T-helper 2 cell treated with Interferon-gamma antibody and Interleukin-4, amounts not matched to agents 5 μg/mL and 100 μg/mL, for 36 hours (primary cell): Measurements from ENCODE around the gene PLSCR3.
A peak's percentile ranks its signal among the peaks of the same experiment; 100 is the strongest.

Experiments
- DNase-seq: peaks from one replicate; pipeline ENCODE4 v3.0.0; 2021; ENCODE audit warnings: low spot score
- H3K27ac Mint-ChIP-seq: one replicate; pipeline ENCODE4 v1.8.0; 2021; ENCODE audit warnings: mild to moderate bottlenecking, mixed read lengths
- H3K27me3 Mint-ChIP-seq: one replicate; pipeline ENCODE4 v1.8.0; 2021; ENCODE audit warnings: low read depth, mixed read lengths
- H3K36me3 Mint-ChIP-seq: one replicate; pipeline ENCODE4 v1.8.0; 2021; ENCODE audit warnings: low read depth, mixed read lengths
- H3K4me1 Mint-ChIP-seq: one replicate; pipeline ENCODE4 v1.8.0; 2021; ENCODE audit warnings: low read depth, mixed read lengths
- H3K4me3 Mint-ChIP-seq: one replicate; pipeline ENCODE4 v1.8.0; 2022; ENCODE audit warnings: mild to moderate bottlenecking, moderate library complexity, mixed read lengths
- H3K9me3 Mint-ChIP-seq: one replicate; pipeline ENCODE4 v1.8.0; 2021; ENCODE audit warnings: mixed read lengths

The PLSCR3 gene

DNA sequence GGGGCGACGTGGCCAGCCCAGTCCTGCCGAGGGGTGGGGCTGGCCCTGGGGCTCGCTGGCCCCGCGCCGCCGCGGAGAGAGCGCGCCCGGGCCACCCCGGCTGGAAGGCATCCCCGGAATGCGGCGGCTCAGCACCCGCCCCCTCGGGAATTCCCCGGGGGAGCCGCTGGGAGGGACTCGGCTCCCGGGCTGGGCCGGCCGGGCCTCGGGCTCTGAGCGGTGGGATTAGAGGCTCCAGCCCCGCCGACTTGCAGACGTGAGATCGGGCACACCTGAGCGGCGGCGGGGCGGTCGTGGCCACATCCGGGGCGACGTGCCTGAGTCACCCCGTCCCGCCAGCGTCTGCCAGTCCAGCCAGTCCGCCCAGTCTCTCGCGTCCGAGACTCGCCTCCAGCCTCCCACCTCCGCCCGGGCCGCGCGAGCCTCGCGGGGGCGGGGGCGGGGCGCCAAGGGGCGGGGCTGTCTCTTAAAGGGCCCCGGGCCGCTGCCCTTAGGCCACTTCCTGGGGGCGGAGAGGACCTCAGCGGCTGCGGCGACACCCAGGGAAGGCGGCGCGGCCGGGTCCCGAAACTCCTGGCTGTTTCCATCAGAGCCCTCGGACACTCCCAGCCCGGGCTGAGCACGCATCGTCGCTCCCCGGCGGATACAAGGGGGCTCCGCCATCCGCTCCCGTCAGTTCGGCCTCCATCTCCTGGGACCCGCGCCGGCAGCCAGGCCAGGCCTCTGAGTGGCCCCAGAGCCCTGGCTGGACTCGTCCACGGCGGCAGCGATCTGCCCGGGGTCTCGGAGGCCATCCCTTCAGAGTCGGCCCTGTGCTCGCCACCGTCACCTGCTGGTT, 42.4 kb downstream of the PLSCR3 start, which contains the start of gene KCTD11:
TSS of gene KCTD11 (plus strand) at position 498 of the 838 bp plus-strand sequence.
- H3K27ac Mint-ChIP-seq, result peak within 1 kb of the TSS; percentile 76
- peak; percentile 90 for DNase-seq
- H3K36me3 Mint-ChIP-seq, result peaks cover 45% of the 10 kb centered on the region
- peaks cover 25% of the 10 kb centered on the region for H3K4me1 Mint-ChIP-seq
- peak within 1 kb of the TSS; percentile 80 for H3K4me3 Mint-ChIP-seq
- H3K9me3 Mint-ChIP-seq, result no peaks in the 10 kb centered on the region
- H3K27me3 Mint-ChIP-seq, result no peaks in the 10 kb centered on the region

DNA sequence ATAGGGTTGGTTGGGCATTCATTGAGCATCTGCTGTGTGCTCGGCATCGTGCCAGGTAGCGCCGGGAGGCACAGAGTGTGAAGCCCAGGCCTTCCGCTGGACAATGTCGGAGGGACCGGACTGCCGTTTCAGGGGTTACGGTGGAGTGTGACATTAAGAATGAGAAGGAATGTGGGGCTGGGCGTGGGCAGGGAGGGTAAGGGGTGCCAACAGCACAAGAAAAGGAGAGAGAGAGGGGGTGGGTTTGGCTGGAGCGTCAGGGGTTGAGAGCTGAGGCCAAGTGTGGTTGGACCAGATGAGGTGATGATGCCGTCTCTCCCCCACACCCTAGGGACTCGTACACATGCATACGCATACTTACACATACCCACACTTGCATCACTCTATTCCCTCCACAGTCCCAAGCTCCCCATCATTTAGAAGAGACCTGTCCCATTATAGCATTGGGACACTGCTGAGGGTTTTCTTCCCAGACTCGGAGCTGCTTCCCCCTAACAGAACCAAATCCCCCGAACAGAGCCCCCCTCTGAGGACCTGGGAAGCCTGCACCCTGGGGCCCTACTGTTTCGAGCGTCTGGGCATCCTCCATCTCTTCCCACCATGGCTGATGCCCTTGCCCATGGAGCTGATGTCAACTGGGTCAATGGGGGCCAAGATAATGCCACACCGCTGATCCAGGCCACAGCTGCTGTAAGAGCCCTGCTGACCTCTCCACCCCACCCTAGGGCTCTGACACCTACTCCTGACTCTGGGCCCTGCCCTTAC, 45.7 kb downstream of the PLSCR3 start:
- no peak for DNase-seq
- Mint-ChIP-seq H3K9me3 (no peaks in the 10 kb centered on the region), H3K4me1 (peaks cover 13% of the 10 kb centered on the region), H3K4me3 (no peak overlapping the region), H3K36me3 (peaks cover 64% of the 10 kb centered on the region), H3K27me3 (no peaks in the 10 kb centered on the region), H3K27ac (peak overlapping the region; percentile 55)

DNA sequence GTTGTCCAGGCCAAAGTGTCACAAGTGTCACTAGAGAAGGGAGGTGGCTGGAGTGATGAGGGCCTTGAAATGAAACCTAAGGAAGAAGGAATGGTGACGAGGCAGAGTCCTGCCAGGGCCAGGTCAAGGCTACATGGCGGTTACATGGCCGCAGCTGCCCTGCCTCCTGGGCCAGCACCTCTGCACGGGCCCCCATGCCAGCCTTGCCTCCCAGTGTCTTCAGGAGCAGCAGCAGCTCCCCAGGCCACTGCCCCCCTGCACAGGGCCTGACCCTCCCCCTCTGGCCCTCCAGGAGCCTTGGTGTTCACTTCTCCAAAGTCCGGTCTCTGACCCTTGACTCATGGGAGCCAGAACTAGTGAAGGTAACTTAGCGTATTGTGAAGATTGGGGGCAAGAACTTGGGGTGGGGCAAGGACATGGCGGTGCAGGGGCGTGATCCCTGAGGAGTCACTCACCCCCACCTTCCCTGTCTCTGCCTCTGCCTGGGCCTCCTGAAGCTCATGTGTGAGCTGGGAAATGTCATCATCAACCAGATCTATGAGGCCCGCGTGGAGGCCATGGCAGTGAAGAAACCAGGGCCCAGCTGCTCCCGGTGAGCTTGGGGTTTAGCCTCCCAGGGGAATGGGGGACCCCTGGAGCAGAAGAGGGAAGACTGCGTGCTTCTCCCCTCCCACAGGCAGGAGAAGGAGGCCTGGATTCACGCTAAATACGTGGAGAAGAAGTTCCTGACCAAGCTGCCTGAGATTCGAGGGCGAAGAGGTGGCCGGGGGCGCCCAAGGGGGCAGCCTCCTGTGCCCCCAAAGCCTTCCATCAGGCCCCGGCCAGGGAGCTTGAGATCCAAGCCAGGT, 46.5 kb downstream of the PLSCR3 start:
- no peaks in the 10 kb centered on the region for H3K27me3 Mint-ChIP-seq
- DNase-seq, result no peak
- H3K27ac Mint-ChIP-seq, result no peak overlapping the region
- H3K4me1 Mint-ChIP-seq, result peaks cover 13% of the 10 kb centered on the region
- peaks cover 65% of the 10 kb centered on the region for H3K36me3 Mint-ChIP-seq
- no peak overlapping the region for H3K4me3 Mint-ChIP-seq
- no peaks in the 10 kb centered on the region for H3K9me3 Mint-ChIP-seq

DNA sequence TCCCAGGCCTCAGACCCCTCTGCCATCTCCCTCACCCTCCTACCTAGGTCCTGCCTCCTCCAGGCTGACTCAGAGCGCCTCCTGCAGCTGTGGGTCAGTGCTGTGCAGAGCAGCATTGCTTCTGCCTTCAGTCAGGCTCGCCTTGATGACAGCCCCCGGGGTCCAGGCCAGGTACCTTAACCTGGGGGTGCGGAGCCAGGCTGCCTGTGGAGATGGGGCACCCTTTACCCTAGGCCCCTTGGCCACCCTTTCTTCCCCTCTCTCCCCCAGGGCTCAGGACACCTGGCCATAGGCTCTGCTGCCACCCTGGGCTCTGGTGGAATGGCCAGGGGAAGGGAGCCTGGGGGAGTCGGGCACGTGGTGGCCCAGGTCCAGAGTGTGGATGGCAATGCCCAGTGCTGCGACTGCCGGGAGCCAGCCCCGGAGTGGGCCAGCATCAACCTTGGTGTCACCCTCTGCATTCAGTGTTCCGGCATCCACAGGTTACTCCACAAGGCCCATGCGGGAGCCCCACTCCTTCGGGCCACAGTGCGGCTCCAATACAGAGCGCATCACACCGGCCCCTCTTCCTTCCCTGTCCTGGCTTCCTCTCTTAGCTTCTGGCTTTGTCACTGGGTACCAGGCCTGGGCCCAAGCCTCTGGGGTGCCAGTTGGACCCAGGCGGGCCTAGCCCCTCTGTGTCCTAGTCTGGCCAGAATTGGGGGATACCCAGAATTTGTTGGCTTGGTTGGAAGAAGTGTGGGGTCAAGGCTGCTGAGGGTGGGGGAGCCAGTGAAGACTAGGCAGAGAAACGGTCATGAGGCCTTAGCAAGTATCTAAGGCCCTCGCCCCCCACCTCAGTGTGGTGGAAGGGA, 47.3 kb downstream of the PLSCR3 start:
- H3K9me3 Mint-ChIP-seq, result no peaks in the 10 kb centered on the region
- H3K4me1 Mint-ChIP-seq, result peaks cover 7% of the 10 kb centered on the region
- no peak overlapping the region for H3K4me3 Mint-ChIP-seq
- H3K27me3 Mint-ChIP-seq, result no peaks in the 10 kb centered on the region
- DNase-seq, result no peak
- H3K27ac Mint-ChIP-seq, result peak overlapping the region; percentile 36
- H3K36me3 Mint-ChIP-seq, result peaks cover 61% of the 10 kb centered on the region

DNA sequence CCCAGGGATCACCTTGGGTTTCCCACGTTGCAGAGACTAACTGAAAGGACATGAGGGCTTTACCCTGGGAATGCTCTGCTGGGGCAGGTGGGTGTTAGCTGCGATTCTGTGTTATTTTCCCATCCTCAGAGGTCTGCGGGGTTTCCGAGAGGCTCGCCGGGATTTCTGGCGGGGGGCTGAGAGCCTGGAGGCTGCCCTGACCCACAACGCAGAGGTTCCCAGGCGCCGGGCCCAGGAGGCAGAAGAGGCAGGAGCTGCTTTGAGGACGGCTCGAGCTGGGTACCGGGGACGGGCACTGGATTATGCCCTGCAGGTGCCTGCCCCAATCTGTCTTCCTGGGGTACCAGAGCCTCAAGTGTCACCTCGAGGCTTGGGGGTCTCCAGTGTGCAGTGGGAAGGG, 51.1 kb downstream of the PLSCR3 start:
- H3K27ac Mint-ChIP-seq, result no peak overlapping the region
- H3K9me3 Mint-ChIP-seq, result no peaks in the 10 kb centered on the region
- no peaks in the 10 kb centered on the region for H3K27me3 Mint-ChIP-seq
- peaks cover 52% of the 10 kb centered on the region for H3K36me3 Mint-ChIP-seq
- no peak overlapping the region for H3K4me3 Mint-ChIP-seq
- DNase-seq, result no peak
- peaks cover 9% of the 10 kb centered on the region for H3K4me1 Mint-ChIP-seq

DNA sequence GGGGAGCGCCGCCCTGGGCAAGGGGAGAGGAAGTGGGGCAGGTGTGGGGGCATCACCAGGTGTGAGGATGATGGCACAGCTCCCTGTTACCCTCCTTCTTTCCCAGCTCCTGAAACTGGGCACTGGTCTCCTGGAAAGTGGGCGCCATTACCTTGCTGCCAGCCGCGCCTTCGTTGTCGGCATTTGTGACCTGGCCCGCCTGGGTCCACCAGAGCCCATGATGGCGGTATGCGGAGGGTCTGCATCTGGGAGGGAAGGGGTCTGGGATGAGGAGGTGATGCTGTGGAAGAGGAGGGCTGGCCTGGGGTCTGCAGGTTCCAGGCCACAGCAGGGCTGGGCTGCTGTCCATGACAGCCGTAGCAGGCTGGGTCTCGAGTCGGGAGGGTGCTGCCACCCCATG, 52.5 kb downstream of the PLSCR3 start:
- DNase-seq, result no peak
- Mint-ChIP-seq H3K36me3 (peaks cover 53% of the 10 kb centered on the region), H3K9me3 (no peaks in the 10 kb centered on the region), H3K27me3 (no peaks in the 10 kb centered on the region), H3K4me3 (no peak overlapping the region), H3K4me1 (peaks cover 20% of the 10 kb centered on the region), H3K27ac (no peak overlapping the region)

DNA sequence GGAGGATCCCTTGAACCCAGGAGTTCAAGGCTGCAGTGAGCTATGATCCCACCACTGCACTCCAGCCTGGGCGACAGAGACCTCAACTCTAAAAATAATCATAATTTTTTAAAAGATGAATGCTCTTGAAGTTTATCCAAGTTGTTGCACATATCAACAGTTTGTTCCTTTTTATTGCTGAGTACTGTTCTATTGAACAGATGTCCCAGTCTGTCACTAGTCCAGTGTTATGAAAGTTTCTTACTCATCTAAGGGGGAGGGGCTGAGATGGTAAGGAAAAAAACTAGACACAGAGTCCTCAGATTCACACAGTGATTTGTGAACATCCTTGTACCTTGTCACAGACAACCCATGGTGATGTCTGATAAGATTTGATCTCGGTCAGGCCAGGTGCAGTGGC, 54.1 kb downstream of the PLSCR3 start:
- H3K36me3 Mint-ChIP-seq, result peaks cover 49% of the 10 kb centered on the region
- no peak for DNase-seq
- no peaks in the 10 kb centered on the region for H3K27me3 Mint-ChIP-seq
- H3K4me3 Mint-ChIP-seq, result no peak overlapping the region
- no peak overlapping the region for H3K27ac Mint-ChIP-seq
- no peaks in the 10 kb centered on the region for H3K9me3 Mint-ChIP-seq
- peaks cover 31% of the 10 kb centered on the region for H3K4me1 Mint-ChIP-seq
